ENCODE data around the gene SH3BGRL. TPM values are rescaled to one million over a fixed set of nuclear protein-coding genes. Genes with fewer than 3 reads are reported as not detected.

SH3BGRL gene
- total RNA-seq, 1 experiment from 2014 or later: 41.8 TPM

DNA sequence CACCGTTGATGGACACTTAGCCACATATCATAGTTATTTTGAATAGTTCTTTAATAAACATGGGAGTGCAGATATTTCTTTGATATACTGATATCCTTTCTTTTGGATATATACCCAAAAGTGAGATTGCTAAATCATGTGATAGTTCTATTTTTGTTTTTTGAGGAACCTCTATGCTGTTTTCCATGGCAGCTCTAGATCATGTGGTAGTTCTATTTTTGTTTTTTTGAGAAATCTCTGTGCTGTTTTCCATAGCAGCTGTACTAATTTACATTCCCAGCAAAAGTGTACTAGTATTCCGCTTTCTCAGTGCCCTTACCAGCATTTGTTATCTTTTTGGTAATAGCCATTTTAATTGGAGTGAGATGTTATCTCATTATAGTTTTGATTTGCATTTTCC, 3.6 kb downstream of the SH3BGRL start:
- H3K4me3 Mint-ChIP-seq: no peak overlapping the region
- H3K36me3 Mint-ChIP-seq (ENCODE audit: insufficient read depth in 1 of 3, low read depth in 3 of 3): peaks cover 5 to 14% (median 12%) of the 10 kb centered on the region in 3 experiments; a peak in 6 of 7 replicates
- H3K27ac ChIP-seq (ENCODE audit: insufficient read length, low read depth, low read length): no peak overlapping the region
- H4K20me1 ChIP-seq (ENCODE audit: control insufficient read depth, insufficient read depth, insufficient read length): no peaks in the 10 kb centered on the region
- H2BK12ac ChIP-seq (ENCODE audit: insufficient read length, low read depth, low read length): no peak overlapping the region
- no peak overlapping the region for H3K56ac ChIP-seq (ENCODE audit: insufficient read length, low read depth, low read length)
- no peak overlapping the region for H3K18ac ChIP-seq (ENCODE audit: insufficient read length, low read depth, low read length)
- TF ChIP-seq, protein P1, sequence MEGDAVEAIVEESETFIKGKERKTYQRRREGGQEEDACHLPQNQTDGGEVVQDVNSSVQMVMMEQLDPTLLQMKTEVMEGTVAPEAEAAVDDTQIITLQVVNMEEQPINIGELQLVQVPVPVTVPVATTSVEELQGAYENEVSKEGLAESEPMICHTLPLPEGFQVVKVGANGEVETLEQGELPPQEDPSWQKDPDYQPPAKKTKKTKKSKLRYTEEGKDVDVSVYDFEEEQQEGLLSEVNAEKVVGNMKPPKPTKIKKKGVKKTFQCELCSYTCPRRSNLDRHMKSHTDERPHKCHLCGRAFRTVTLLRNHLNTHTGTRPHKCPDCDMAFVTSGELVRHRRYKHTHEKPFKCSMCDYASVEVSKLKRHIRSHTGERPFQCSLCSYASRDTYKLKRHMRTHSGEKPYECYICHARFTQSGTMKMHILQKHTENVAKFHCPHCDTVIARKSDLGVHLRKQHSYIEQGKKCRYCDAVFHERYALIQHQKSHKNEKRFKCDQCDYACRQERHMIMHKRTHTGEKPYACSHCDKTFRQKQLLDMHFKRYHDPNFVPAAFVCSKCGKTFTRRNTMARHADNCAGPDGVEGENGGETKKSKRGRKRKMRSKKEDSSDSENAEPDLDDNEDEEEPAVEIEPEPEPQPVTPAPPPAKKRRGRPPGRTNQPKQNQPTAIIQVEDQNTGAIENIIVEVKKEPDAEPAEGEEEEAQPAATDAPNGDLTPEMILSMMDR (conservative IDR thresholded peaks at IDR 0.05): no peak
- H2BK120ac ChIP-seq (ENCODE audit: low read depth, low read length, poor library complexity, severe bottlenecking): no peak overlapping the region
- no peak for DNase-seq
- H3K23me2 ChIP-seq (ENCODE audit: insufficient read length, low read depth, low read length, poor library complexity, severe bottlenecking): peaks cover 3% of the 10 kb centered on the region
- H4K8ac ChIP-seq (replicated peaks; ENCODE audit: insufficient read length, low read depth, low read length): no peak overlapping the region
- no peak overlapping the region for H3K9ac ChIP-seq (ENCODE audit: extremely low read depth, insufficient read length, low read length)
- no peak overlapping the region for H3K23ac ChIP-seq (ENCODE audit: insufficient read length, low read depth, low read length)
- H3K4me2 ChIP-seq (ENCODE audit: insufficient read depth, insufficient read length, low read length): no peak overlapping the region
- no peak overlapping the region for H3T11ph ChIP-seq (ENCODE audit: low read length)
- no peak overlapping the region for H3K14ac ChIP-seq (ENCODE audit: insufficient read depth, low read length)
- no peak overlapping the region for H2BK5ac ChIP-seq (ENCODE audit: insufficient read length, low read length)
- no peaks in the 10 kb centered on the region for H3K4me1 ChIP-seq (ENCODE audit: insufficient read depth, low read length)
- no peak overlapping the region for H4K91ac ChIP-seq (ENCODE audit: insufficient read length, low read depth, low read length)
- no peak overlapping the region for H3K4ac ChIP-seq (ENCODE audit: low read depth, low read length)
- H2AK5ac ChIP-seq (ENCODE audit: insufficient read length, low read length): no peak overlapping the region
- H3K27ac Mint-ChIP-seq: no peak overlapping the region
- no peaks in the 10 kb centered on the region for H3K27me3 ChIP-seq (ENCODE audit: insufficient read depth, low read length)
- no CpG with 5 or more reads among the region's 2 CpGs for WGBS (ENCODE audit: extremely low coverage, insufficient read length, low lambda C conversion rate)
- no peak overlapping the region for H2BK15ac ChIP-seq (ENCODE audit: low read depth, low read length)
- H2BK20ac ChIP-seq (ENCODE audit: low read depth, low read length, poor library complexity, severe bottlenecking): no peak overlapping the region
- peaks cover 4% of the 10 kb centered on the region; the same call in 1 of the 2 replicates for H3K79me2 ChIP-seq (ENCODE audit: insufficient read depth, low read length)
- H4K5ac ChIP-seq (ENCODE audit: insufficient read length, low read depth, low read length): no peak overlapping the region
- H3K9me3 ChIP-seq (ENCODE audit: control insufficient read depth, low read depth, low read length): no peaks in the 10 kb centered on the region
- H3K27me3 Mint-ChIP-seq (ENCODE audit: low read depth): no peaks in the 10 kb centered on the region; the same call in 1 of the 2 replicates
- peaks cover 12 to 20% of the 10 kb centered on the region in 2 experiments; a peak in 3 of 4 replicates for H3K4me1 Mint-ChIP-seq
- no peaks in the 10 kb centered on the region for H3K79me1 ChIP-seq (ENCODE audit: insufficient read depth, low read depth, low read length, poor library complexity, severe bottlenecking)
- H3K9me3 Mint-ChIP-seq: peaks cover 61 to 63% of the 10 kb centered on the region in 2 experiments
- H2AFZ ChIP-seq (ENCODE audit: low read length): no peak overlapping the region
